ENCODE data around the gene SIRPD. TPM values are rescaled to one million over a fixed set of nuclear protein-coding genes. Genes with fewer than 3 reads are reported as not detected.

Gene SIRPD
- polyA plus RNA-seq, 1 donor from 2014 or later: not detected

GRCh38 chr20:1505361-1505760, 52.1 kb downstream of the SIRPD start:
- no peak overlapping the region for H3K4me3 ChIP-seq (ENCODE audit: low read length)
- H3K9ac ChIP-seq (ENCODE audit: low read length): no peak overlapping the region
- H3K36me3 ChIP-seq (ENCODE audit: insufficient read depth, low read length): no peaks in the 10 kb centered on the region
- no peaks in the 10 kb centered on the region for H3K79me2 ChIP-seq (replicated peaks; ENCODE audit: insufficient read depth, low read length)
- H2AFZ ChIP-seq (ENCODE audit: low read depth, low read length): no peak overlapping the region
- no peaks in the 10 kb centered on the region for H3F3A ChIP-seq (ENCODE audit: insufficient read depth, low read length, poor library complexity, severe bottlenecking)
- H3K9me2 ChIP-seq (ENCODE audit: insufficient read depth, low read length): no peaks in the 10 kb centered on the region
- no peak overlapping the region for H3K27ac ChIP-seq (ENCODE audit: low read length)
- H3K9me3 ChIP-seq (ENCODE audit: low read length): no peaks in the 10 kb centered on the region
- no peak overlapping the region for H3K4me2 ChIP-seq (ENCODE audit: low read length)
- TF ChIP-seq TAF1 (IDR thresholded peaks at IDR 0.05; ENCODE audit: low read depth) (no peak), EZH2 (IDR thresholded peaks at IDR 0.05; ENCODE audit: borderline replicate concordance, insufficient read depth, low read length, poor library complexity, severe bottlenecking) (no peak), SMC3 (conservative IDR thresholded peaks at IDR 0.05; ENCODE audit: poor library complexity) (no peak), POLR2AphosphoS5 (IDR thresholded peaks at IDR 0.05) (no peak), REST (IDR thresholded peaks at IDR 0.05; ENCODE audit: borderline replicate concordance) (no peak), EP300 (conservative IDR thresholded peaks at IDR 0.05; ENCODE audit: poor library complexity, severe bottlenecking) (no peak), MXI1 (conservative IDR thresholded peaks at IDR 0.05; ENCODE audit: poor library complexity, severe bottlenecking) (no peak), CTCF (IDR thresholded peaks at IDR 0.05; ENCODE audit: poor library complexity, severe bottlenecking) (no peak), RAD21 (conservative IDR thresholded peaks at IDR 0.05) (no peak)
- H4K20me1 ChIP-seq (ENCODE audit: insufficient read depth): no peaks in the 10 kb centered on the region
- no peaks in the 10 kb centered on the region for H3K27me3 ChIP-seq (ENCODE audit: insufficient read depth, low read depth, low read length)

- H3K4me3 ChIP-seq (ENCODE audit: low read length): no peak overlapping the region
- H4K20me1 ChIP-seq (ENCODE audit: insufficient read depth): no peaks in the 10 kb centered on the region
Measured at GRCh38 chr20:1503564-1504227, 53.8 kb downstream of the SIRPD start.

More at GRCh38 chr20:1503564-1504227, 53.8 kb downstream of the SIRPD start:
- no peaks in the 10 kb centered on the region for H3K9me3 ChIP-seq (ENCODE audit: low read length)
- no peak overlapping the region for H3K4me2 ChIP-seq (ENCODE audit: low read length)
- no peaks in the 10 kb centered on the region for H3K36me3 ChIP-seq (ENCODE audit: insufficient read depth, low read length)
- H3F3A ChIP-seq (ENCODE audit: insufficient read depth, low read length, poor library complexity, severe bottlenecking): no peaks in the 10 kb centered on the region
- no peaks in the 10 kb centered on the region for H3K79me2 ChIP-seq (replicated peaks; ENCODE audit: insufficient read depth, low read length)
- no peak overlapping the region for H3K27ac ChIP-seq (ENCODE audit: low read length)
- H3K27me3 ChIP-seq (ENCODE audit: insufficient read depth, low read depth, low read length): no peaks in the 10 kb centered on the region
- H2AFZ ChIP-seq (ENCODE audit: low read depth, low read length): no peak overlapping the region
- TF ChIP-seq EZH2 (IDR thresholded peaks at IDR 0.05; ENCODE audit: borderline replicate concordance, insufficient read depth, low read length, poor library complexity, severe bottlenecking) (no peak), RAD21 (conservative IDR thresholded peaks at IDR 0.05) (peak; percentile 74), EP300 (conservative IDR thresholded peaks at IDR 0.05; ENCODE audit: poor library complexity, severe bottlenecking) (no peak), REST (IDR thresholded peaks at IDR 0.05; ENCODE audit: borderline replicate concordance) (no peak), POLR2AphosphoS5 (IDR thresholded peaks at IDR 0.05) (no peak), SMC3 (conservative IDR thresholded peaks at IDR 0.05; ENCODE audit: poor library complexity) (peak; percentile 74), TAF1 (IDR thresholded peaks at IDR 0.05; ENCODE audit: low read depth) (no peak), MXI1 (conservative IDR thresholded peaks at IDR 0.05; ENCODE audit: poor library complexity, severe bottlenecking) (no peak), CTCF (IDR thresholded peaks at IDR 0.05; ENCODE audit: poor library complexity, severe bottlenecking) (peak; percentile 93)
- no peak overlapping the region for H3K9ac ChIP-seq (ENCODE audit: low read length)
- no peaks in the 10 kb centered on the region for H3K9me2 ChIP-seq (ENCODE audit: insufficient read depth, low read length)

Measured in neural cell (in vitro differentiated cells).